ENCODE measurements around the gene APP.
A peak's percentile ranks its signal among the peaks of the same experiment; 100 is the strongest.

APP gene

DNA sequence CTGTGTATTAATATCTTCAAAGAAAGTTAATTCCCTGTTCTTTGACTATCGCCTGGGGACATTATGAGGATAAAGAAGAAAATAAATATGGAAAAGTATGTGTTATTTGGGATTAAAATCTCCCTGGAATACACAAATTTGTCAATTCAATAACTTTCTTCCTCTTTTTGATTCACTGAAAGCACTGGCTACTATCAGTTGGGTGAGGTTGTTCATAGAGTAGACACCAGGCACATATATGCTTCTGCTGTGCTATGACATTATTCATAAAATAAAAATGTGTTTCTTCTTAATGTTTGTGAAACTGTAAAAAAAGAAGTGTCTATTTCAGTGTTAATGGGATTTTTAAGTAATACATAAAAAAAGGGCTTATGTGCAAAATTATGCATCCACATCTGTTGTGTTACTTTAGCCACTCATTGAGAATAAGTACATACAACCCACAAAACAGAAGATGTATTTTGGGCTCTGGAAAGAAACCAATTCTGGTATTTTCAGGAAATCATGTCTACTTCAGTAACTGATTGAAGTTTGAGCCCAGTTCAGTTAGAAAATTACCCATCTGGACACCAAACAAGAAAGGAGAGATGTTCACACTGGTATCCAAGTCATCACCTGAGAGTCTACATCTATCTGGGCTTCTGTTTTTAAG, 266.4 kb downstream of the APP start:
- TF ChIP-seq TAF1 (IDR thresholded peaks at IDR 0.05; ENCODE audit: borderline replicate concordance, low read depth, low read length) = no peak
- no peak for TF ChIP-seq POLR2AphosphoS5 (IDR thresholded peaks at IDR 0.05; ENCODE audit: low read depth, low read length)
- no peak for TF ChIP-seq POLR2A (IDR thresholded peaks at IDR 0.05; ENCODE audit: low read depth, low read length)
- FAIRE-seq (no peak), DNase-seq (ENCODE audit: insufficient read length) (no peak)

- FAIRE-seq (no peak), DNase-seq (ENCODE audit: insufficient read length) (no peak)
- no peak for TF ChIP-seq POLR2A (IDR thresholded peaks at IDR 0.05; ENCODE audit: low read depth, low read length)
These were observed 267.0 kb downstream of the APP start for GRCh38 chr21:25903607-25904006.

GRCh38 chr21:25901330-25901979, 269.1 kb downstream of the APP start:
- TF ChIP-seq TAF1 (IDR thresholded peaks at IDR 0.05; ENCODE audit: borderline replicate concordance, low read depth, low read length) (no peak), POLR2A (IDR thresholded peaks at IDR 0.05; ENCODE audit: low read depth, low read length) (no peak), POLR2AphosphoS5 (IDR thresholded peaks at IDR 0.05; ENCODE audit: low read depth, low read length) (no peak)
- FAIRE-seq (no peak), DNase-seq (ENCODE audit: insufficient read length) (no peak)

GRCh38 chr21:25898671-25899070, 271.9 kb downstream of the APP start:
- no peak for TF ChIP-seq POLR2AphosphoS5 (IDR thresholded peaks at IDR 0.05; ENCODE audit: low read depth, low read length)
- no peak for TF ChIP-seq POLR2A (IDR thresholded peaks at IDR 0.05; ENCODE audit: low read depth, low read length)
- no peak for TF ChIP-seq TAF1 (IDR thresholded peaks at IDR 0.05; ENCODE audit: borderline replicate concordance, low read depth, low read length)
- DNase-seq (ENCODE audit: insufficient read length) (no peak), FAIRE-seq (peak; percentile 36)

DNA sequence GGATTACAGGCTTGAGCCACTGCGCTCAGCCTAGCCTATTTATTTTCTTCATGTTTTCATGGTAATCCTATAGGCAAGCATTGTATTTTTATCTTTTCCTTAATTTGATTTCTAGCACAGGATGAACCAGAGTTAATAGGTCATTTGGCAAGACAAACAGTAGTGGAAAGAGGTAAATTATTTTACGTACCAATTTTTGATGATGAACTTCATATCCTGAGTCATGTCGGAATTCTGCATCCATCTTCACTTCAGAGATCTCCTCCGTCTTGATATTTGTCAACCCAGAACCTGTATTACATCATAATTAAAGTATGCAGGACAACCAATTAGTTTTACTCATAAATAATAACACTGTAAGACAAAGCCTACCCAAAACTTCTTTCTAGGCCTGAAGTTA, 273.2 kb downstream of the APP start:
- TF ChIP-seq TAF1 (IDR thresholded peaks at IDR 0.05; ENCODE audit: borderline replicate concordance, low read depth, low read length) (no peak), POLR2A (IDR thresholded peaks at IDR 0.05; ENCODE audit: low read depth, low read length) (no peak), POLR2AphosphoS5 (IDR thresholded peaks at IDR 0.05; ENCODE audit: low read depth, low read length) (no peak)
- no peak for DNase-seq (ENCODE audit: insufficient read length)
- FAIRE-seq = no peak

- TF ChIP-seq TAF1 (IDR thresholded peaks at IDR 0.05; ENCODE audit: borderline replicate concordance, low read depth, low read length) = no peak
- no peak for TF ChIP-seq POLR2AphosphoS5 (IDR thresholded peaks at IDR 0.05; ENCODE audit: low read depth, low read length)
- TF ChIP-seq POLR2A (IDR thresholded peaks at IDR 0.05; ENCODE audit: low read depth, low read length) = no peak
- FAIRE-seq = no peak
- DNase-seq (ENCODE audit: insufficient read length) = no peak
These were observed 274.0 kb downstream of the APP start for GRCh38 chr21:25896501-25897056.

DNA sequence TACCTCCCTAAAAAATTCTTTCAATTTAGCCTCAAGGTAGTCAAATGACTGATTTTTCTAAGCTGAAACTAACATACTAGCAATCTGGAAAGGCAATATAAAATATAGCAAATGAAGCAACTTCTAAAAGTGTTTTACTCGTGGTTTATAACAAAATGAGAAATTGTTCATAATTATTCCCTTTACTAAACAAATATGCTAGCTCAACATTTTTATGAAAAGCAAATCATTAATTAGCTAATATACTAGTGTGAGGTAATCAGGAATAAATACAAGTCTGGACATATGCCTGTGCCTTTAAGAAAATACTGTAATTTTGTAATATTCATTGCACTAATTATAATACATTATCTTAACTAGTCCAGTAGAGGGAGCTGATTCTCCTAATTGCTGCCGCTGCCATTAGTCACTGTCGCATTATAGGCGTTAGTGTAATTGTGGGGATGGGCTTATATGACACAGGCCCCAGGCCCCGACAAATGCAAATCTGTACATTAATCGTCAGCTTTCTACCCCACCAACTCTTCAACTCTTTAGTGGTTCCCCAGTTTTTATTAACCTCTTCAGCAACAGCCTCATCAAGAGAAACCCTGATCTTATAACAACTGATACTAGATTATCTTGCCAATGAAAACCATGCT, 274.9 kb downstream of the APP start:
- TF ChIP-seq POLR2A (IDR thresholded peaks at IDR 0.05; ENCODE audit: low read depth, low read length) (no peak), TAF1 (IDR thresholded peaks at IDR 0.05; ENCODE audit: borderline replicate concordance, low read depth, low read length) (no peak), POLR2AphosphoS5 (IDR thresholded peaks at IDR 0.05; ENCODE audit: low read depth, low read length) (no peak)
- FAIRE-seq = no peak
- DNase-seq (ENCODE audit: insufficient read length) = no peak

DNA sequence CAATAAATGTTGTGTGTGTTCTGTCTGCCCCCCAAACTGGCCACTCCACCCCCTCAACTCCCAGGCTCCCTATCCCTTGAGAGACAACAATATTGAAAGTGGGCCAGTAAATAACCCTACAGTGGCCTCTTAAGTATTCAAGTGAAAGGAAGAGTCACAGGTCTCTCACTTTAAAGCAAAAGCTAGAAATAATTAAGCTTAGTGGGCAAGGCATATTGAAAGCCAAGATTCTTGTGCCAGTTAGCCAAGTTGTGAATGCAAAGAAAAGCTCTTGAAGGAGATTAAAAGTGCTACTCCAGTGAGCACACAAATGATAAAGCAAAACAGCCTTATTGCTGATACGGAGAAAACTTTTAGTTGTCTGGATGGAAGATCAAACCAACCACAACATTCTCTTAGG, 277.4 kb downstream of the APP start:
- TF ChIP-seq POLR2AphosphoS5 (IDR thresholded peaks at IDR 0.05; ENCODE audit: low read depth, low read length) (no peak), TAF1 (IDR thresholded peaks at IDR 0.05; ENCODE audit: borderline replicate concordance, low read depth, low read length) (no peak), POLR2A (IDR thresholded peaks at IDR 0.05; ENCODE audit: low read depth, low read length) (no peak)
- DNase-seq (ENCODE audit: insufficient read length) = no peak
- FAIRE-seq = no peak

DNA sequence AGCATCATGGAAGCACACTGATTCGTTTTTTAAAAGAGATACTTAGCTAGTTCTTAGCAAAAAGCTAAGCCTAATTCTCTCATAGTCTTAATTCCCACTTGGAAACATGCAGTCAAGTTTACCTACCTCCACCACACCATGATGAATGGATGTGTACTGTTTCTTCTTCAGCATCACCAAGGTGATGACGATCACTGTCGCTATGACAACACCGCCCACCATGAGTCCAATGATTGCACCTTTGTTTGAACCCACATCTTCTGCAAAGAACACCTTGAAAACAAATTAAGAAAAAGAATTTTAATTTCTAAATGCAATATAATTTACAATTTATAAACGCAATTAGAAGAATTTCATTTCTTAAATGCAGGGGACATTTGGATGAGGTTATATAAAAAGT, 279.0 kb downstream of the APP start:
- FAIRE-seq (no peak), DNase-seq (ENCODE audit: insufficient read length) (no peak)
- TF ChIP-seq TAF1 (IDR thresholded peaks at IDR 0.05; ENCODE audit: borderline replicate concordance, low read depth, low read length) (no peak), POLR2AphosphoS5 (IDR thresholded peaks at IDR 0.05; ENCODE audit: low read depth, low read length) (no peak), POLR2A (IDR thresholded peaks at IDR 0.05; ENCODE audit: low read depth, low read length) (no peak)

DNA sequence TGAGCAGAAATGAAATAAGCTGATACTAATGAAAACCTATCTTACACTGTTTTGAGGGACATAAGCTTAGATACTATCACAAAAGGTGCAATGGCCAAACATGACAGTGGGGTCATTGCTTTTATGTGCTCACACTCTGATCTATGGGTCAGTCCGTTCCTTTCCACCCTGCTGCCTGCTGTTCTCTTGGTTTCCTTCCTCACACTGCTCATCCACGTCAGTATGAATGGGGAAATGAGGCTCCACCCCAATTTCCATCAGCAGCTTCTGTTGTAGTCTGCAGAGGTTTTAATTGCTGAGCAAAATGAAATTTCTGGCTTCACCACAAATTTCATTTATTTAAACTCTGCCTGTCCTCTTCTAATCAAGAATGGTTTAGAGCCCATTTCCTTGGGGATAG, 280.6 kb downstream of the APP start:
- DNase-seq (ENCODE audit: insufficient read length) = no peak
- no peak for TF ChIP-seq TAF1 (IDR thresholded peaks at IDR 0.05; ENCODE audit: borderline replicate concordance, low read depth, low read length)
- no peak for TF ChIP-seq POLR2A (IDR thresholded peaks at IDR 0.05; ENCODE audit: low read depth, low read length)
- FAIRE-seq = no peak

- no peak for DNase-seq (ENCODE audit: insufficient read length)
- FAIRE-seq = no peak
- TF ChIP-seq POLR2A (IDR thresholded peaks at IDR 0.05; ENCODE audit: low read depth, low read length) (no peak), POLR2AphosphoS5 (IDR thresholded peaks at IDR 0.05; ENCODE audit: low read depth, low read length) (no peak), TAF1 (IDR thresholded peaks at IDR 0.05; ENCODE audit: borderline replicate concordance, low read depth, low read length) (no peak)
These were observed 281.9 kb downstream of the APP start for GRCh38 chr21:25888711-25889110.
